ENCODE measurements around the gene TFCP2L1.

The TFCP2L1 gene

GRCh38 chr2:121214296-121214695 is 70.7 kb downstream of the TFCP2L1 start:
- no peak for FAIRE-seq

GRCh38 chr2:121213386-121213785 is 71.6 kb downstream of the TFCP2L1 start:
- no peak for FAIRE-seq

- FAIRE-seq: no peak
Observed at GRCh38 chr2:121212661-121213325, 72.2 kb downstream of the TFCP2L1 start.

- FAIRE-seq: no peak
Observed at GRCh38 chr2:121211689-121212151, 73.3 kb downstream of the TFCP2L1 start.

- no peak for FAIRE-seq
Observed at GRCh38 chr2:121211251-121211650, 73.8 kb downstream of the TFCP2L1 start.

- FAIRE-seq: no peak
Observed at GRCh38 chr2:121210691-121211090, 74.3 kb downstream of the TFCP2L1 start.

GRCh38 chr2:121209014-121209610 is 75.9 kb downstream of the TFCP2L1 start:
- no peak for FAIRE-seq

GRCh38 chr2:121207494-121207893 is 77.5 kb downstream of the TFCP2L1 start:
- FAIRE-seq: no peak

- FAIRE-seq: no peak
Observed at GRCh38 chr2:121205321-121205942, 79.6 kb downstream of the TFCP2L1 start.

GRCh38 chr2:121203591-121204249 is 81.3 kb downstream of the TFCP2L1 start:
- FAIRE-seq: no peak

GRCh38 chr2:121202541-121203310 is 82.3 kb downstream of the TFCP2L1 start:
- no peak for FAIRE-seq

- FAIRE-seq: no peak
Observed at GRCh38 chr2:121201796-121202195, 83.2 kb downstream of the TFCP2L1 start.

- FAIRE-seq: no peak
Observed at GRCh38 chr2:121200419-121201315, 84.3 kb downstream of the TFCP2L1 start.

GRCh38 chr2:121200011-121200347 is 85.0 kb downstream of the TFCP2L1 start:
- no peak for FAIRE-seq

GRCh38 chr2:121199281-121200010 is 85.6 kb downstream of the TFCP2L1 start:
- FAIRE-seq: no peak

GRCh38 chr2:121197369-121198091 is 87.5 kb downstream of the TFCP2L1 start:
- FAIRE-seq: no peak

- FAIRE-seq: no peak
Observed at GRCh38 chr2:121196849-121197155, 88.2 kb downstream of the TFCP2L1 start.

- no peak for FAIRE-seq
Observed at GRCh38 chr2:121196132-121196848, 88.7 kb downstream of the TFCP2L1 start.

- FAIRE-seq: no peak
Observed at GRCh38 chr2:121195036-121195435, 90.0 kb downstream of the TFCP2L1 start.

GRCh38 chr2:121194626-121195025 is 90.4 kb downstream of the TFCP2L1 start:
- no peak for FAIRE-seq

All from colon (tissue), 2 donors.